ENCODE data around the gene ANKRD28.

- TF ChIP-seq LEF1 (IDR thresholded peaks at IDR 0.05; ENCODE audit: borderline replicate concordance): no peak
- no peak for TF ChIP-seq BHLHE40 (IDR thresholded peaks at IDR 0.05; ENCODE audit: borderline replicate concordance)
- TF ChIP-seq PKNOX1 (IDR thresholded peaks at IDR 0.05): no peak
- no peak for TF ChIP-seq CTBP1 (IDR thresholded peaks at IDR 0.05; ENCODE audit: borderline replicate concordance)
- TF ChIP-seq SP1 (IDR thresholded peaks at IDR 0.05): no peak
- TF ChIP-seq ELF4 (IDR thresholded peaks at IDR 0.05): no peak
- no peak for TF ChIP-seq FOXM1 (IDR thresholded peaks at IDR 0.05; ENCODE audit: borderline replicate concordance)
- no peak for TF ChIP-seq HDGF (IDR thresholded peaks at IDR 0.05; ENCODE audit: borderline replicate concordance)
- no peak for TF ChIP-seq TARDBP (IDR thresholded peaks at IDR 0.05)
- TF ChIP-seq SUZ12 (IDR thresholded peaks at IDR 0.05): no peak
- TF ChIP-seq ZNF384 (IDR thresholded peaks at IDR 0.05): no peak
- no peak for TF ChIP-seq NFRKB (IDR thresholded peaks at IDR 0.05)
Measured at GRCh38 chr3:15690748-15691147, 107.0 kb downstream of the ANKRD28 start.

All from HEK293T (cell line).